Endothelial cell (in vitro differentiated cells): Measurements from ENCODE around the gene PLCB3. TPM values are rescaled to one million over a fixed set of nuclear protein-coding genes. Genes with fewer than 3 reads are reported as not detected.
A peak's percentile ranks its signal among the peaks of the same experiment; 100 is the strongest.

Experiments
- DNase-seq: peaks from one replicate; pipeline ENCODE4 v3.0.0; 2021; ENCODE audit warnings: low spot score
- H3K27ac Mint-ChIP-seq: one replicate; pipeline ENCODE4 v1.8.0; 2021; ENCODE audit warnings: mixed read lengths, inconsistent platforms; ENCODE audit not compliant: unreplicated experiment
- H3K27me3 Mint-ChIP-seq: one replicate; pipeline ENCODE4 v1.8.0; 2021; ENCODE audit warnings: mild to moderate bottlenecking, moderate library complexity, mixed read lengths, inconsistent platforms; ENCODE audit not compliant: unreplicated experiment
- H3K36me3 Mint-ChIP-seq: one replicate; pipeline ENCODE4 v1.8.0; 2021; ENCODE audit warnings: mild to moderate bottlenecking, low read depth, mixed read lengths, inconsistent platforms; ENCODE audit not compliant: unreplicated experiment
- H3K4me1 Mint-ChIP-seq: one replicate; pipeline ENCODE4 v1.8.0; 2021; ENCODE audit warnings: mild to moderate bottlenecking, mixed read lengths, inconsistent platforms; ENCODE audit not compliant: unreplicated experiment
- H3K4me3 Mint-ChIP-seq: one replicate; pipeline ENCODE4 v1.8.0; 2021; ENCODE audit warnings: mild to moderate bottlenecking, mixed read lengths, inconsistent platforms; ENCODE audit not compliant: unreplicated experiment
- H3K9me3 Mint-ChIP-seq: one replicate; pipeline ENCODE4 v1.8.0; 2021; ENCODE audit warnings: mixed read lengths, inconsistent platforms; ENCODE audit not compliant: unreplicated experiment
- CTCF ChIP-seq: fragments of 200-600 bp; sonication (generic); IDR thresholded peaks from one replicate; pipeline ENCODE4 v1.5.0; 2021; ENCODE audit warnings: antibody characterized with exemption; ENCODE audit not compliant: unreplicated experiment
- total RNA-seq: library from RNA; stranded (reverse); fragmentation: NEBNext Ultra II Directional; extraction: Animal tissue kit (Norgen Biotek cat#: 25700); gene quantifications from one replicate; pipeline ENCODE4 v1.2.1, GENCODE V29; 2021; ENCODE audit not compliant: unreplicated experiment

Gene PLCB3
- total RNA-seq, 1 donor from 2014 or later: 51.0 TPM

- peak overlapping the region; percentile 31 for H3K4me3 Mint-ChIP-seq
- H3K4me1 Mint-ChIP-seq: peaks cover 5% of the 10 kb centered on the region
- H3K36me3 Mint-ChIP-seq: peaks cover 5% of the 10 kb centered on the region
- peaks cover 7% of the 10 kb centered on the region for H3K27me3 Mint-ChIP-seq
- no peak for TF ChIP-seq CTCF
- no peaks in the 10 kb centered on the region for H3K9me3 Mint-ChIP-seq
- no peak for DNase-seq
- no peak overlapping the region for H3K27ac Mint-ChIP-seq
These were observed 32.5 kb upstream of the PLCB3 start for GRCh38 chr11:64218628-64219353.

GRCh38 chr11:64219354-64219684 is 32.0 kb upstream of the PLCB3 start:
- Mint-ChIP-seq H3K27me3 (peaks cover 7% of the 10 kb centered on the region), H3K36me3 (peaks cover 5% of the 10 kb centered on the region), H3K27ac (no peak overlapping the region), H3K4me1 (peaks cover 5% of the 10 kb centered on the region), H3K4me3 (no peak overlapping the region), H3K9me3 (no peaks in the 10 kb centered on the region)
- TF ChIP-seq CTCF: no peak
- DNase-seq: no peak

- TF ChIP-seq CTCF: no peak
- DNase-seq: no peak
- no peak overlapping the region for H3K27ac Mint-ChIP-seq
- H3K27me3 Mint-ChIP-seq: peaks cover 7% of the 10 kb centered on the region
- H3K36me3 Mint-ChIP-seq: peaks cover 5% of the 10 kb centered on the region
- no peaks in the 10 kb centered on the region for H3K9me3 Mint-ChIP-seq
- peaks cover 5% of the 10 kb centered on the region for H3K4me1 Mint-ChIP-seq
- H3K4me3 Mint-ChIP-seq: no peak overlapping the region
These were observed 31.6 kb upstream of the PLCB3 start for GRCh38 chr11:64219755-64220154.

- Mint-ChIP-seq H3K4me1 (peaks cover 5% of the 10 kb centered on the region), H3K27ac (no peak overlapping the region), H3K4me3 (no peak overlapping the region), H3K27me3 (peaks cover 7% of the 10 kb centered on the region), H3K36me3 (peaks cover 5% of the 10 kb centered on the region), H3K9me3 (no peaks in the 10 kb centered on the region)
- DNase-seq: no peak
- no peak for TF ChIP-seq CTCF
These were observed 31.1 kb upstream of the PLCB3 start for GRCh38 chr11:64220271-64220670.

- H3K27ac Mint-ChIP-seq: no peak overlapping the region
- H3K4me1 Mint-ChIP-seq: peaks cover 5% of the 10 kb centered on the region
- H3K9me3 Mint-ChIP-seq: no peaks in the 10 kb centered on the region
- peaks cover 7% of the 10 kb centered on the region for H3K27me3 Mint-ChIP-seq
- no peak for TF ChIP-seq CTCF
- DNase-seq: no peak
- H3K4me3 Mint-ChIP-seq: no peak overlapping the region
- peaks cover 5% of the 10 kb centered on the region for H3K36me3 Mint-ChIP-seq
These were observed 30.5 kb upstream of the PLCB3 start for GRCh38 chr11:64220798-64221197.
